SU-DHL-6 (cell line): ENCODE data around the gene BCL2.

Experiments
- H2AFZ ChIP-seq: fragments of 200-600 bp; sonication (generic); 2 replicates; pipeline ENCODE4 v1.6.1; 2014; ENCODE audit warnings: low read depth, mild to moderate bottlenecking, moderate library complexity, mixed read lengths, antibody characterized with exemption, low read length; ENCODE audit not compliant: severe bottlenecking
- H3F3A ChIP-seq: fragments of 200-600 bp; shearing (Covaris generic); 2 replicates; pipeline ENCODE4 v1.6.0; 2016; ENCODE audit warnings: antibody characterized with exemption, mild to moderate bottlenecking; ENCODE audit not compliant: insufficient read depth
- H3K27ac ChIP-seq: fragments of 200-600 bp; sonication (generic); 2 replicates; pipeline ENCODE4 v1.5.1; 2016; ENCODE audit warnings: low read depth, mild to moderate bottlenecking, low read length, moderate library complexity, mixed read lengths
- H3K27me3 ChIP-seq: fragments of 200-600 bp; sonication (generic), shearing (Covaris generic); 2 replicates; pipeline ENCODE4 v1.6.0; 2014; ENCODE audit warnings: mild to moderate bottlenecking, low read length
- H3K36me3 ChIP-seq: fragments of 200-600 bp; sonication (generic); 2 replicates; pipeline ENCODE4 v1.6.1; 2014; ENCODE audit warnings: mild to moderate bottlenecking, low read length, mixed read lengths
- H3K4me2 ChIP-seq: fragments of 300-600, 200-600 bp; shearing (Covaris generic), sonication (generic); 2 replicates; pipeline ENCODE4 v1.6.0; 2014; ENCODE audit warnings: low read length, low read depth, mild to moderate bottlenecking; ENCODE audit not compliant: poor library complexity, severe bottlenecking
- H3K4me3 ChIP-seq: fragments of 200-600 bp; sonication (generic); 2 replicates; pipeline ENCODE4 v1.5.1; 2014; ENCODE audit warnings: antibody characterized with exemption, low read length, mild to moderate bottlenecking, mixed read lengths; ENCODE audit not compliant: insufficient read depth, poor library complexity, severe bottlenecking
- H3K79me2 ChIP-seq: fragments of 200-600 bp; sonication (generic); 2 replicates; pipeline ENCODE4 v1.6.1; 2014; ENCODE audit warnings: mild to moderate bottlenecking, low read length, moderate library complexity; ENCODE audit not compliant: insufficient read depth
- H3K9ac ChIP-seq: fragments of 200-600 bp; sonication (generic); 2 replicates; pipeline ENCODE4 v1.7.0; 2014; ENCODE audit warnings: mild to moderate bottlenecking, low read length
- H3K9me2 ChIP-seq: fragments of 200-600 bp; sonication (generic); replicated peaks from 2 replicates; pipeline ENCODE4 v1.6.1; 2014; ENCODE audit warnings: low read length; ENCODE audit not compliant: insufficient read depth
- H3K9me3 ChIP-seq: fragments of 200-600 bp; sonication (generic); 2 replicates; pipeline ENCODE4 v1.6.1; 2014; ENCODE audit warnings: low read length, mixed read lengths; ENCODE audit not compliant: insufficient read depth
- H4K20me1 ChIP-seq: fragments of 200-600 bp; sonication (generic); 2 replicates; pipeline ENCODE4 v1.6.1; 2014; ENCODE audit warnings: low read depth, mild to moderate bottlenecking, antibody characterized with exemption, low read length, moderate library complexity, mixed read lengths
- CTCF ChIP-seq: fragments of 200-600 bp; sonication (generic); IDR thresholded peaks from one replicate; pipeline ENCODE4 v1.5.1; 2017; ENCODE audit warnings: antibody characterized with exemption, mild to moderate bottlenecking, low read length, moderate library complexity; ENCODE audit not compliant: insufficient read depth, poor library complexity, severe bottlenecking
- EZH2phosphoT487 ChIP-seq: fragments of 200-600 bp; sonication (generic), shearing (Covaris generic); conservative IDR thresholded peaks from 2 replicates; pipeline ENCODE4 v1.6.1; 2018; ENCODE audit warnings: mild to moderate bottlenecking, antibody characterized with exemption, low read length, moderate library complexity, mixed read lengths

Gene BCL2

DNA sequence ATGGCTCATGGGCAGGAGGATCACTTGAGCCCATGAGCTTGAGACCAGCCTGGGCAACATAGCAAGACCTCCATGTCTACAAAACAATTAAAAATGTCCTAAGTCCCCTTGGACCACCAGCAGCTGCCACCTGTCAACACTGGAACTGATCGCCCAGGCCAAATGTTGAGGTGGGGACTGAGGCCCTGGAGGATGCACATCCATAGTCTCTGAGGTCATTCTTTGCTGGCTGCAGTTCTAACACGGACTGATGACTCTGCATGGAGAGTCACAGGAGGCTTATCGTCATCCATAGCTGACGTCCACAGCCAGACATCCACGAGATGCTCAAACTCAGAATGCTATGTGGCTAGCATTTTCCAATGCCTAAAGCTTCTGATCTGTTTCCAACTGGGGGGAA is 151.3 kb downstream of the BCL2 start:
- Histone ChIP-seq H3K4me3 (no peak overlapping the region), H3K9ac (no peak overlapping the region), H3K27ac (no peak overlapping the region), H3F3A (peaks cover 18% of the 10 kb centered on the region), H3K4me2 (no peak overlapping the region), H3K36me3 (peaks cover 6% of the 10 kb centered on the region; the same call in 1 of the 2 replicates), H3K79me2 (peaks cover 56% of the 10 kb centered on the region), H2AFZ (no peak overlapping the region), H3K9me3 (no peaks in the 10 kb centered on the region), H3K9me2 (no peaks in the 10 kb centered on the region), H3K27me3 (no peaks in the 10 kb centered on the region), H4K20me1 (0 out of 2 replicates have a peak, but pooled peaks cover 2% of the 10 kb centered on the region)
- TF ChIP-seq CTCF (no peak), EZH2phosphoT487 (no peak)

- H3K4me3 ChIP-seq: no peak overlapping the region
- no peak overlapping the region for H3K9ac ChIP-seq
- H3K36me3 ChIP-seq: peaks cover 6% of the 10 kb centered on the region; the same call in 1 of the 2 replicates
- H3K79me2 ChIP-seq: peaks cover 44% of the 10 kb centered on the region
- peaks cover 35% of the 10 kb centered on the region for H3F3A ChIP-seq
- no peaks in the 10 kb centered on the region for H3K9me3 ChIP-seq
- H3K27me3 ChIP-seq: no peaks in the 10 kb centered on the region
- no peak overlapping the region for H3K27ac ChIP-seq
- no peak overlapping the region for H3K4me2 ChIP-seq
- peaks cover 2% of the 10 kb centered on the region; the same call in 1 of the 2 replicates for H4K20me1 ChIP-seq
- TF ChIP-seq EZH2phosphoT487: no peak
- TF ChIP-seq CTCF: no peak
- H3K9me2 ChIP-seq: no peaks in the 10 kb centered on the region
- no peak overlapping the region for H2AFZ ChIP-seq
Measured at GRCh38 chr18:63166142-63166541, 153.4 kb downstream of the BCL2 start.

- H3K9me2 ChIP-seq: no peaks in the 10 kb centered on the region
- H3K4me2 ChIP-seq: no peak overlapping the region
- no peaks in the 10 kb centered on the region; the same call in 1 of the 2 replicates for H4K20me1 ChIP-seq
- H3K9me3 ChIP-seq: no peaks in the 10 kb centered on the region
- no peaks in the 10 kb centered on the region for H3K36me3 ChIP-seq
- H3K79me2 ChIP-seq: peaks cover 44% of the 10 kb centered on the region
- H3K4me3 ChIP-seq: no peak overlapping the region
- H3K9ac ChIP-seq: no peak overlapping the region
- H3K27ac ChIP-seq: peak overlapping the region; percentile 92; the same call in 1 of the 2 replicates
- no peaks in the 10 kb centered on the region for H3K27me3 ChIP-seq
- H3F3A ChIP-seq: peaks cover 53% of the 10 kb centered on the region
- H2AFZ ChIP-seq: no peak overlapping the region
- TF ChIP-seq CTCF (no peak), EZH2phosphoT487 (no peak)
Measured at GRCh38 chr18:63164396-63164795, 155.2 kb downstream of the BCL2 start.
